ENCODE data around the gene MESP2.

MESP2 gene

GRCh38 chr15:89820666-89821611 is 44.8 kb downstream of the MESP2 start:
- no peak for DNase-seq

- no peak for DNase-seq
These were observed 45.9 kb downstream of the MESP2 start for GRCh38 chr15:89822026-89822425.

GRCh38 chr15:89822611-89822950 is 46.4 kb downstream of the MESP2 start:
- DNase-seq: no peak

GRCh38 chr15:89822951-89823711 is 47.0 kb downstream of the MESP2 start:
- no peak for DNase-seq

- DNase-seq: no peak
These were observed 47.9 kb downstream of the MESP2 start for GRCh38 chr15:89823836-89824606.

- DNase-seq: no peak
These were observed 48.4 kb downstream of the MESP2 start for GRCh38 chr15:89824607-89824867.

GRCh38 chr15:89825271-89825940 is 49.3 kb downstream of the MESP2 start:
- DNase-seq: no peak

- no peak for DNase-seq
These were observed 50.8 kb downstream of the MESP2 start for GRCh38 chr15:89826671-89827655.

GRCh38 chr15:89827829-89828228 is 51.7 kb downstream of the MESP2 start:
- no peak for DNase-seq

Data from DMS79 (cell line).